ENCODE results near the gene MAT1A.

The MAT1A gene

DNA sequence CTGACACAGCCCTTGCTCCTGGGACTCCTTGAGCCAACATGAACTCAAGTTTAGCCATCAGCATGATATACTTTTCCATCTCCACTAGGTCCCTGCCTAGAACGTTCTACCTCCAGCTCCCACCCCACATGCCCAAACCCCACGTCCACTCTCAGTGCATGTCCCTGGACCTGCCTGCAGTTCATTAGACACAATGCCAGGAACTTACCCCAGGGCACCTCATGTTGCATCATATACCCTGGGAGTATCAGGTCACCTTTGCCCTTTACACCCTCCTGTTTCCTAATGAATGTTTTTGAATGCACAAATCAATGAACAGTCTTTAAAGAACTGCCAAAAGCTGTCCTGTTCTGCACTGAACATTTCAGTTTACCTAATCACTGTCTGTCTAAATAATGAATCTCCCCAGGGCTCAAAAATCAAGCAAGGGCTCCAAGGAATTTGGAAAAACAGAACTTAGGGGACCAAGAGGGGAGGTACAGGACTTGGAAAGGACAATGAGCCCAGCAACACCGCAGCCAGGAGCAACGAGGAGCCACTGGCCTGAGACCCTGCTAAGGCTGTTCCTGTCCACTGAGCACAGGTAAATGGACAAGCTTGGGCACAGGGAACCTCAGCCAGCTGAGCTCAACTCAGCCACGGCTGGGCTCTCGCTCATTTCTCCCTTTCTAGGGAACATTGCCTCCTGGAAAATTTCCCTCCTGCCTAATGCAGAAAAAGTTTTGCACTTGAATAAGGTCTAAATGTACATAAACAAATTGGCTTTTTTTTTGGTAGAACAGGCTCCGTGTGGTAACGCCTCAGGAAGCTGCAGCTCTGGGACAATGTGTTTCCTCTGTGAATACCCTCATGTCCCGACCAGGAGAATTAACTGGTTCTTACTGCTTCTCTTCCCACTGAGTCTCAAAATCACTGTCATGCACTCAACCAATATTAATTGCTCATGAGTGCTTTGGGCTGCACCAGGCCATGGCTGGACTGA, 7.4 kb downstream of the MAT1A start:
- DNase-seq = no peak

DNA sequence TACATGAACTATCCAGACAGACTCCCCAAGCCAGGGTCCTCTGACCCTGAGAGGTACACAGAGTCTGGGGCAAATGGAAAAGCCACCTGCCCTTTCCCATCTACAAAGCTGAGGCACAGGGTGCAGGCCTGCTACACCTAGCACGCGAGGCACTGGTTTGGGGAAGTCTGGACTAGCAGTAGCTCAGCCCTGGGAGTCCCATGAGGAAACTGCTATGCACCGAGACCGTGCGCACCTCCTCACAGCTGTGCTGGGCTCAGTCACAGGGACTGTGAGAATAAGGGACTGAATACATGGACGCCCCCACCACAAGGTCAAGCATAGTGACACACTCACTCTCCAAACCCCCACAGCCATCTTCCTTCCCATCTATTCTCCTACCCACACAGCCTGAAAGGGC, 8.2 kb downstream of the MAT1A start:
- DNase-seq = no peak

GRCh38 chr10:80280071-80280800, 9.2 kb downstream of the MAT1A start:
- DNase-seq = no peak

- DNase-seq = no peak
Observed at GRCh38 chr10:80279146-80279545, 10.3 kb downstream of the MAT1A start.

GRCh38 chr10:80278480-80278879, 11.0 kb downstream of the MAT1A start:
- DNase-seq = no peak

- DNase-seq = no peak
Observed at GRCh38 chr10:80277567-80278250, 11.7 kb downstream of the MAT1A start.

- DNase-seq = no peak
Observed at GRCh38 chr10:80277016-80277415, 12.4 kb downstream of the MAT1A start.

GRCh38 chr10:80276335-80276734, 13.1 kb downstream of the MAT1A start:
- DNase-seq = no peak

DNA sequence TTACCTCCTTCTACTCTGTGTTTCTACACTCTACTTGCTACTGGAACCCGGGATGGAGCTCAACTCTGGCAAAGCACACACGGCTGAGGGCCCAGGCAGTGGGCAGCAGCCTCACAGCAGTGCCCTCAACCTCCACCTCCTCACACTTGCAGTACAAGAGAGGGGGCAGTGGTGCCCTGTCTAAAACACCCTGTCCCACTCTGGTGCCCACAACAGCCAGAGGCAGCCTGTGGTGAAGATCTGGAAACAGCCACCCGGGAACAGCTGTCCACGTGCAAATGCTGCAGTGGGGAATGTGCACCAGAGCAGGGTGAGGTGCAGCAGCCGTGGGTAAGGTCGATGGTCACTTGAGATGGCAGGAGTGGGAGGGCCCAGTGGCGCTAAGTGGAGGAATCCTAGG, 13.7 kb downstream of the MAT1A start:
- DNase-seq = no peak

DNA sequence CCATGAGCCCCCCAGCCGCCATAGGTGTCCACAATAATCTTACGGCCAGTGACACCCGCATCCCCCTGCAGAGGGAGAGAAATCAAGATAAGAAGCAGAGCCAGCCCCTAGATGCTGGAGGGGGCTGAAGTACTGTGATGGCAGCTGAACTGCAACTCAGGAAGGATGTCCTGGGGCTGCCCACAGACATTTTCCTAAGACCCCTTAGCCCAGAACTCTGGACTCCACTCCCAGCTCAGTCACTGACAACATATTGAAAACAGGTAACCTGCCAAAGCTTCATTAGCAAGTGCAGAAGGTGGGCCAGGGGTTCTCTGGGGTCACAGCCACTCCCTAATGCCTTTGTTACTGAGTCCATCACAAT, 14.3 kb downstream of the MAT1A start:
- no peak for DNase-seq

DNA sequence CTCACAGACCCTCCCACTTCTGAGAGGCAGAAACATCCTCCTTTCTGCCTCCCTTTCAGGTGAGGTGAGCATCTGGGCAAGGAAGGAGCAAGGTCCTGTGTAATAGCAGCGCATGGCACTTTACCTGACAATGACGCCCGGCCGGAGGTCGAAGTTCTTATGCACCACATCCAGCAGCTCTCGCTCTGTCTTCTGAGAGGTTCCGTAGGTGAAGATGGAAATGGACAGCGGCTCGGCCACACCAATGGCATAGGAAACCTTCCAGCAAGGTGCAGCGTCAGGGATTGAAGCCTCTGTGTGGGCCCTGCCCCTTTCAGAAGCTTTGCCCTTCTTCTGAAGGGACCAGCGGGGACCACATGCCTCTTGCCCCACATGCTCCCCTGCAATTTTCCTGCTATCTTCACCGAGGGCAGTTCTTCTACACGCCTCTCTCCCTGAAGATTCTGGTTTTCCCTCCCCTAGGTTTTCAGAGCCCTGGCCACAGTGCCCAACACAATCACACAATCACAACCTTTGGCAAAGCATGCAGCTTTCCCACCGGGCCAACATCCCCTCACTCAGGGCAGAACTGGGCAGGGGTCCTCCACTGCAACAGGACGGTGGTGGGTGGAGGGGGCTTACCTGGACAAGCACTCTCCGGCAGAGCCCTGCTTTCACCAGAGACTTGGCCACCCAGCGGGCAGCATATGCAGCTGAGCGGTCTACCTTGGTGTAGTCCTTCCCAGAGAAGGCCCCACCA, 14.9 kb downstream of the MAT1A start:
- DNase-seq = no peak

- DNase-seq = no peak
Observed at GRCh38 chr10:80273523-80274170, 15.8 kb downstream of the MAT1A start.

DNA sequence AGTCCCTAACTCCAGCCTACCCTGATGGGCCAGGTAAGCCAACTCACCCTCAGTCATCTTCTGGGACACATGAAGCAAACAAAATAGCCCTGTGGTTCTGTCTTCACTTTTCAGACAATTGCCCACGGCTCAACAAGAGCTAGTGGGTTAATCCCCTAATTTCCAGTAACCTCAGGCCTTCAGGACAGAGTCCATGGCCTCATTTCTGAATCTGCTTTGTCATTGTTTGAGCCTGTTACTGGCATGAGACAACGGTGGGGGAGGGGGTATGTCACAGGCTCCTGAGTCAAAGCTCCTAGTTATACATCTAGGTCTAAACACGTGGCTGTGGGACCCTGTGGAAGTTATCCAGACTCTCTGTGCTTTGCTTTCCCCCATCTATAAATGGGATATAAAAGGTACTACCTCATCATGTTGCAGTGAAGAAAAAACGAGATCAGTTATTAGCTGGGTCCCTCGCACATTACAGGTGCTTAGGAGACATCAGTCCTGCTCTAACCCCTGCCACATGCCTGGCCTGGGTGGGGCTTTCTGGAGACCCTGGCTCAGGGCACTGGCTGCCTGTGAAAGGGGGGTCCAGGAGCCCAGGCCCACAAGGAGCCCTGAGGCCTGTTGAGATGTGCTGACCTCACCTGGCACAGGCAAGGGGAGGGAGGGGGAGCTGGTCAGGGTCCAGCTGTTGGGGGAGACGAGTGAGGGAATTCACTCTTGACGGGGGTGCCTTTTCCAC, 16.5 kb downstream of the MAT1A start:
- no peak for DNase-seq

- no peak for DNase-seq
Observed at GRCh38 chr10:80271416-80271815, 18.0 kb downstream of the MAT1A start.

GRCh38 chr10:80270887-80271286, 18.6 kb downstream of the MAT1A start:
- no peak for DNase-seq

DNA sequence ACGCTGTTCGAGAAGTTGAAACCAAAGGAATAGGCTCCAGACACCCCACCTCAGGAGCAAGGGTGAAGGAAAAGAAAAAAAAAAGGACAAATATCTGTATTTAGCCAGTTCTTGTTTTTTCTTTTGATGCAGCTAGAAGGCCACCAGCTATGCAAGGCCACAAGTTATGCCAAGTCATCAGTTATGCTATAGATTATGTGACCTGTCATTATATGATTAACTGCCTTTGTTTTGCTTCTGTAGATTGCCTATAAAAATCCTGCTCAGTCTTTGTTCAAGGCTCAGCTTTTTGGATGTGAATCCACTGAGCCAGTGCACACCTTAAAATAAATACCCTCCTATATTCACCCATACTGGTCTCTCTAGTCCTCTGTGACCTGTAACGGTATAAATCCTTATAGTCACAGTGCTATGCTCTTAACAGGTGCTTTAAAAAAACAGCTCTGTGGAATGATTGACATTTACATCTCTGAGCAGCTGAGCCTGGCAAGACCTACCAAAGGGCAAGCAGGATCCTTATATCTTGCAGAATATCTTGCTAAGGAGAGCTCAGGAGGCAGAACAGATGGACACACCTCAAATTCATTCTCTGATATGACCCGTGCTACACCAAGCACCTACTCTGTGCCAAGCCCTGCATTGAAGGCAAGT, 20.4 kb downstream of the MAT1A start:
- no peak for DNase-seq

GRCh38 chr10:80268266-80268665, 21.2 kb downstream of the MAT1A start:
- no peak for DNase-seq

DNA sequence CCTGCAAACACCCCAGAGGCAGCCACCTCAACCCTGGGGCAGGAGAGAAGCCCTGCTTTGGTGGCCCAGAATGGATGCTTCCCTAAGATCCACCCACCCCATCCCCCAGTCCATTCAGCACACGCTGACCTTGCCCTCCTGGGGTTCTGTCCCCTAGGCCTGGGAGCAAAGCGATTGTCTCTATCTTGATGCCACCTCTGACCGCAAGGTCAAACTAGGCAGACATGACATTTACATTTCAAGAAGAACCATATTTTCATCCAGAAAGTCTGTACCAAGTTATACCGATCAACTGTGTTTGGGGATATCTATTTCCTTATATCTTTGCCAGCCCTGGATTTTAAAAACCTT, 23.0 kb downstream of the MAT1A start:
- DNase-seq = no peak

- DNase-seq = no peak
Observed at GRCh38 chr10:80265740-80266512, 23.5 kb downstream of the MAT1A start.
